WTC11 (cell line): ENCODE measurements around the gene PARVG. TPM values are rescaled to one million over a fixed set of nuclear protein-coding genes. Genes with fewer than 3 reads are reported as not detected.

ENCODE experiments used
- ATAC-seq: fragments of 200-7000 bp; cut with Tn5 transposase; 2 replicates; pipeline ENCODE4 v1.10.0; 2021; ENCODE audit warnings: mild to moderate bottlenecking, moderate library complexity
- CTCF ChIA-PET: fragments of 300-600 bp; sonication (Branson Sonifier 250); formaldehyde crosslinking; loops from one replicate; lab custom pipeline; 2021; ENCODE audit warnings: antibody characterized with exemption; lab: Charles Lee
- POLR2A ChIA-PET: fragments of 350-600 bp; sonication (Branson Sonifier 250); formaldehyde crosslinking; loops from one replicate; lab custom pipeline; 2021; ENCODE audit warnings: antibody characterized with exemption; lab: Charles Lee
- DNase-seq: peaks from one replicate; pipeline ENCODE4 v3.0.0; 2021; ENCODE audit warnings: low spot score
- H3K27ac Mint-ChIP-seq: 2 replicates; pipeline ENCODE4 v1.8.0; 2021; ENCODE audit warnings: mixed read lengths
- H3K27me3 Mint-ChIP-seq: 2 replicates; pipeline ENCODE4 v1.8.0; 2021; ENCODE audit warnings: low read depth, mild to moderate bottlenecking, moderate library complexity, mixed read lengths
- H3K36me3 Mint-ChIP-seq: 2 replicates; pipeline ENCODE4 v1.8.0; 2021; ENCODE audit warnings: mixed read lengths
- H3K4me1 Mint-ChIP-seq: 2 replicates; pipeline ENCODE4 v1.8.0; 2022; ENCODE audit warnings: mixed read lengths
- H3K4me3 Mint-ChIP-seq: 2 replicates; pipeline ENCODE4 v1.8.0; 2021; ENCODE audit warnings: mild to moderate bottlenecking, moderate library complexity, mixed read lengths
- H3K9me3 Mint-ChIP-seq: 2 replicates; pipeline ENCODE4 v1.8.0; 2021; ENCODE audit warnings: mixed read lengths
- CBFB ChIP-seq: sonication (generic); formaldehyde crosslinking; IDR thresholded peaks from 2 replicates; pipeline ENCODE4 v1.8.1; 2022; ENCODE audit warnings: mild to moderate bottlenecking, low read depth, missing genetic modification reagents
- EMX1 ChIP-seq: fragments of 250-450 bp; sonication (Bioruptor Pico); IDR thresholded peaks from 2 replicates; pipeline ENCODE4 v1.8.0; 2021; ENCODE audit warnings: mild to moderate bottlenecking
- ETV6 ChIP-seq: sonication (generic); formaldehyde crosslinking; IDR thresholded peaks from 2 replicates; pipeline ENCODE4 v1.8.1; 2022; ENCODE audit warnings: mild to moderate bottlenecking, missing genetic modification reagents
- FOXK1 ChIP-seq: sonication (generic); formaldehyde crosslinking; IDR thresholded peaks from 2 replicates; pipeline ENCODE4 v1.8.0; 2022; ENCODE audit warnings: mild to moderate bottlenecking, moderate library complexity, missing genetic modification reagents
- FOXP1 ChIP-seq: sonication (generic); formaldehyde crosslinking; IDR thresholded peaks from 2 replicates; pipeline ENCODE4 v1.8.0; 2022; ENCODE audit warnings: missing genetic modification reagents, mild to moderate bottlenecking, moderate library complexity, borderline replicate concordance
- GABPB1 ChIP-seq: sonication (generic); formaldehyde crosslinking; IDR thresholded peaks from 2 replicates; pipeline ENCODE4 v1.8.1; 2023; ENCODE audit warnings: mild to moderate bottlenecking, missing genetic modification reagents
- JAZF1 ChIP-seq: fragments of 250-450 bp; sonication (Bioruptor Pico); IDR thresholded peaks from 2 replicates; pipeline ENCODE4 v1.9.0; 2021; ENCODE audit warnings: moderate library complexity, mild to moderate bottlenecking, inconsistent platforms
- KAT7 ChIP-seq: sonication (generic); formaldehyde crosslinking; IDR thresholded peaks from 2 replicates; pipeline ENCODE4 v1.8.1; 2023; ENCODE audit warnings: missing genetic modification reagents, mild to moderate bottlenecking, borderline replicate concordance
- MYBL2 ChIP-seq: sonication (generic); formaldehyde crosslinking; IDR thresholded peaks from 2 replicates; pipeline ENCODE4 v1.8.1; 2023; ENCODE audit warnings: mild to moderate bottlenecking, moderate library complexity, missing genetic modification reagents
- NFE2L1 ChIP-seq: sonication (generic); formaldehyde crosslinking; IDR thresholded peaks from 2 replicates; pipeline ENCODE4 v1.8.1; 2023; ENCODE audit warnings: missing genetic modification reagents
- NR1H2 ChIP-seq: sonication (generic); formaldehyde crosslinking; IDR thresholded peaks from 2 replicates; pipeline ENCODE4 v1.9.0; 2021; ENCODE audit warnings: mild to moderate bottlenecking, moderate library complexity, missing genetic modification reagents
- NR3C1 ChIP-seq: sonication (generic); formaldehyde crosslinking; conservative IDR thresholded peaks from 2 replicates; pipeline ENCODE4 v1.8.1; 2023; ENCODE audit warnings: low read depth, mild to moderate bottlenecking, missing genetic modification reagents
- OVOL2 ChIP-seq: fragments of 250-450 bp; sonication (Bioruptor Pico); IDR thresholded peaks from 2 replicates; pipeline ENCODE4 v1.9.0; 2021; ENCODE audit warnings: mild to moderate bottlenecking, borderline replicate concordance
- SMAD3 ChIP-seq: sonication (generic); formaldehyde crosslinking; IDR thresholded peaks from 2 replicates; pipeline ENCODE4 v1.8.0; 2022; ENCODE audit warnings: missing genetic modification reagents, mild to moderate bottlenecking, borderline replicate concordance
- TEAD1 ChIP-seq: sonication (generic); formaldehyde crosslinking; IDR thresholded peaks from 2 replicates; pipeline ENCODE4 v1.8.0; 2022; ENCODE audit warnings: mild to moderate bottlenecking, missing genetic modification reagents
- TP53 ChIP-seq: sonication (generic); formaldehyde crosslinking; IDR thresholded peaks from 2 replicates; pipeline ENCODE4 v1.8.1; 2023; ENCODE audit warnings: mild to moderate bottlenecking, missing genetic modification reagents
- ZNF232 ChIP-seq: sonication (generic); formaldehyde crosslinking; IDR thresholded peaks from 2 replicates; pipeline ENCODE4 v1.8.0; 2022; ENCODE audit warnings: mild to moderate bottlenecking, missing genetic modification reagents
- ZNF416 ChIP-seq: fragments of 250-450 bp; sonication (Bioruptor Pico); IDR thresholded peaks from 2 replicates; pipeline ENCODE4 v1.9.0; 2021; ENCODE audit warnings: mild to moderate bottlenecking, inconsistent platforms
- ZNF423 ChIP-seq: fragments of 250-450 bp; sonication (Bioruptor Pico); IDR thresholded peaks from 2 replicates; pipeline ENCODE4 v2.1.2; 2022; ENCODE audit warnings: mild to moderate bottlenecking, moderate library complexity
- total RNA-seq: library from RNA; stranded (reverse); gene quantifications from 3 replicates; pipeline ENCODE4 v1.2.3, GENCODE V29; 2021
- TF ChIP-seq, protein P1 (sequence below): sonication (generic); formaldehyde crosslinking; IDR thresholded peaks from 2 replicates; pipeline ENCODE4 v1.8.1; 2022; ENCODE audit warnings: low read depth, missing genetic modification reagents, borderline replicate concordance
- TF ChIP-seq, protein P2 (sequence below): fragments of 200-600 bp; IDR thresholded peaks from 2 replicates; pipeline ENCODE4 v1.8.0; 2022; ENCODE audit warnings: antibody characterized with exemption
- TF ChIP-seq, protein P3 (sequence below): fragments of 250-450 bp; sonication (Bioruptor Pico); IDR thresholded peaks from 2 replicates; pipeline ENCODE4 v2.1.2; 2022; ENCODE audit warnings: mild to moderate bottlenecking, moderate library complexity
- TF ChIP-seq, protein P4 (sequence below): sonication (generic); formaldehyde crosslinking; IDR thresholded peaks from 2 replicates; pipeline ENCODE4 v1.8.1; 2023; ENCODE audit warnings: mild to moderate bottlenecking, moderate library complexity, missing genetic modification reagents
- TF ChIP-seq, protein P5 (sequence below): sonication (generic); formaldehyde crosslinking; IDR thresholded peaks from 2 replicates; pipeline ENCODE4 v1.8.0; 2023; ENCODE audit warnings: mild to moderate bottlenecking, missing genetic modification reagents

Gene PARVG
- total RNA-seq, 1 experiment from 2014 or later, result 0.94 TPM

DNA sequence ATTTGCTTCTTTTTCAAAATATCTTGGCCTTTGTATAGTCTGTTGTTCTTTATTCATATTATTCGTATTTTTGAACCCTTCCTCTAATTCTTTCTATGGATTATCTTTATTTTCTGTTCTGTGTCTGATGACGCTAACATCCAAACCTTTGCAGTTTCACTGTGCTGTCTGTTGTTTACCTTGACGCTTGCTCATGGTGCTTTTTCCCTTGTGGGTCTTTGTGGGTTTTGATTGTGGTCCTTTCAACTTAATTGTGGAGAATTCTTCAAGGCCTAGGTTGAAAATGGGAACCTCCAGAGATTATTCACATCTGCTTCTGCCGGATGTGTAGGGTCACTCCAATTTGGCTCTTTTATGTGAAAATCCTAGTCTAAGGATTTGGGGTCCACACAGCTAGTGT, 34.6 kb downstream of the PARVG start:
- ChIA-PET CTCF (interaction anchor here (1.2 kb wide), 1 partner anchor 222 kb away, joined by 4 read pairs; no protein-coding TSS in a partner anchor), POLR2A (no interaction called here)
- peaks cover under 1% of the 10 kb centered on the region for H3K9me3 Mint-ChIP-seq
- TF ChIP-seq EMX1 (CRISPR knock-in tag), result no peak
- no peak for TF ChIP-seq OVOL2 (CRISPR knock-in tag)
- TF ChIP-seq KAT7, result no peak
- no peak for TF ChIP-seq ZNF232
- TF ChIP-seq, protein P1, sequence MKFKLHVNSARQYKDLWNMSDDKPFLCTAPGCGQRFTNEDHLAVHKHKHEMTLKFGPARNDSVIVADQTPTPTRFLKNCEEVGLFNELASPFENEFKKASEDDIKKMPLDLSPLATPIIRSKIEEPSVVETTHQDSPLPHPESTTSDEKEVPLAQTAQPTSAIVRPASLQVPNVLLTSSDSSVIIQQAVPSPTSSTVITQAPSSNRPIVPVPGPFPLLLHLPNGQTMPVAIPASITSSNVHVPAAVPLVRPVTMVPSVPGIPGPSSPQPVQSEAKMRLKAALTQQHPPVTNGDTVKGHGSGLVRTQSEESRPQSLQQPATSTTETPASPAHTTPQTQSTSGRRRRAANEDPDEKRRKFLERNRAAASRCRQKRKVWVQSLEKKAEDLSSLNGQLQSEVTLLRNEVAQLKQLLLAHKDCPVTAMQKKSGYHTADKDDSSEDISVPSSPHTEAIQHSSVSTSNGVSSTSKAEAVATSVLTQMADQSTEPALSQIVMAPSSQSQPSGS (CRISPR knock-in tag), result no peak
- TF ChIP-seq MYBL2 (CRISPR knock-in tag), result no peak
- TF ChIP-seq, protein P2, sequence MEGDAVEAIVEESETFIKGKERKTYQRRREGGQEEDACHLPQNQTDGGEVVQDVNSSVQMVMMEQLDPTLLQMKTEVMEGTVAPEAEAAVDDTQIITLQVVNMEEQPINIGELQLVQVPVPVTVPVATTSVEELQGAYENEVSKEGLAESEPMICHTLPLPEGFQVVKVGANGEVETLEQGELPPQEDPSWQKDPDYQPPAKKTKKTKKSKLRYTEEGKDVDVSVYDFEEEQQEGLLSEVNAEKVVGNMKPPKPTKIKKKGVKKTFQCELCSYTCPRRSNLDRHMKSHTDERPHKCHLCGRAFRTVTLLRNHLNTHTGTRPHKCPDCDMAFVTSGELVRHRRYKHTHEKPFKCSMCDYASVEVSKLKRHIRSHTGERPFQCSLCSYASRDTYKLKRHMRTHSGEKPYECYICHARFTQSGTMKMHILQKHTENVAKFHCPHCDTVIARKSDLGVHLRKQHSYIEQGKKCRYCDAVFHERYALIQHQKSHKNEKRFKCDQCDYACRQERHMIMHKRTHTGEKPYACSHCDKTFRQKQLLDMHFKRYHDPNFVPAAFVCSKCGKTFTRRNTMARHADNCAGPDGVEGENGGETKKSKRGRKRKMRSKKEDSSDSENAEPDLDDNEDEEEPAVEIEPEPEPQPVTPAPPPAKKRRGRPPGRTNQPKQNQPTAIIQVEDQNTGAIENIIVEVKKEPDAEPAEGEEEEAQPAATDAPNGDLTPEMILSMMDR, result no peak
- TF ChIP-seq ETV6 (CRISPR knock-in tag), result no peak
- TF ChIP-seq ZNF423 (CRISPR knock-in tag), result no peak
- TF ChIP-seq GABPB1 (CRISPR knock-in tag), result no peak
- no peak for TF ChIP-seq FOXP1 (CRISPR knock-in tag)
- TF ChIP-seq NR3C1 (CRISPR knock-in tag), result no peak
- H3K4me3 Mint-ChIP-seq, result no peak overlapping the region
- 0 out of 2 replicates have a peak, but pooled peaks cover under 1% of the 10 kb centered on the region for H3K27me3 Mint-ChIP-seq
- ATAC-seq, result no peak
- no peak overlapping the region for H3K27ac Mint-ChIP-seq
- no peaks in the 10 kb centered on the region for H3K4me1 Mint-ChIP-seq
- DNase-seq, result no peak
- no peaks in the 10 kb centered on the region for H3K36me3 Mint-ChIP-seq

DNA sequence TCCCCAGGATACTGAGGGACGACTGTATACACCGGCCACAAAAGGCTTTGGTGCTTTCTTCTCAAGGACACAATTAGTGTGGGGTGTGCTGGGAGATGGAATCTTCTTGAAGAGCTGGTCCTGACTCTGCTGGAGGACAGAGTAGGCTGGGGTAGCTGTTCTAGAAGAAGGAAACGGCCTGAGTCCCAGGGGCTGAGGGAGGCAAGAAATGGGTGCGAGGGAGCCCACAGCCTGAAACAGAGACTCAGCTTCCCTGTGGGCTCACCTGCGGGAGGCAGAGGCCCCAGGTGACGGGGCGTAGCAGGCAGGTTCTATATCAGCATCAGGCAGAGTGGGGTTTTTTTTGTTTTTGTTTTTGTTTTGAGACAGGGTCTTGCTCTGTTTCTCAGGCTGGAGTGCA, 36.6 kb downstream of the PARVG start:
- ChIA-PET CTCF (no interaction called here), POLR2A (no interaction called here)
- no peak overlapping the region for H3K27ac Mint-ChIP-seq
- no peak overlapping the region for H3K4me3 Mint-ChIP-seq
- peaks cover 4% of the 10 kb centered on the region for H3K36me3 Mint-ChIP-seq
- ATAC-seq, result no peak
- H3K4me1 Mint-ChIP-seq, result no peaks in the 10 kb centered on the region
- H3K27me3 Mint-ChIP-seq, result no peaks in the 10 kb centered on the region
- DNase-seq, result no peak
- TF ChIP-seq TP53 (no peak), FOXK1 (CRISPR knock-in tag) (no peak), SMAD3 (no peak), NR1H2 (CRISPR knock-in tag) (no peak), GABPB1 (CRISPR knock-in tag) (no peak), CBFB (CRISPR knock-in tag) (no peak), TEAD1 (CRISPR knock-in tag) (no peak), ZNF416 (no peak), NFE2L1 (no peak), JAZF1 (CRISPR knock-in tag) (no peak)
- TF ChIP-seq, protein P3, sequence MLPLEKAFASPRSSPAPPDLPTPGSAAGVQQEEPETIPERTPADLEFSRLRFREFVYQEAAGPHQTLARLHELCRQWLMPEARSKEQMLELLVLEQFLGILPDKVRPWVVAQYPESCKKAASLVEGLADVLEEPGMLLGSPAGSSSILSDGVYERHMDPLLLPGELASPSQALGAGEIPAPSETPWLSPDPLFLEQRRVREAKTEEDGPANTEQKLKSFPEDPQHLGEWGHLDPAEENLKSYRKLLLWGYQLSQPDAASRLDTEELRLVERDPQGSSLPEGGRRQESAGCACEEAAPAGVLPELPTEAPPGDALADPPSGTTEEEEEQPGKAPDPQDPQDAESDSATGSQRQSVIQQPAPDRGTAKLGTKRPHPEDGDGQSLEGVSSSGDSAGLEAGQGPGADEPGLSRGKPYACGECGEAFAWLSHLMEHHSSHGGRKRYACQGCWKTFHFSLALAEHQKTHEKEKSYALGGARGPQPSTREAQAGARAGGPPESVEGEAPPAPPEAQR (CRISPR knock-in tag), result no peak
- TF ChIP-seq, protein P4, sequence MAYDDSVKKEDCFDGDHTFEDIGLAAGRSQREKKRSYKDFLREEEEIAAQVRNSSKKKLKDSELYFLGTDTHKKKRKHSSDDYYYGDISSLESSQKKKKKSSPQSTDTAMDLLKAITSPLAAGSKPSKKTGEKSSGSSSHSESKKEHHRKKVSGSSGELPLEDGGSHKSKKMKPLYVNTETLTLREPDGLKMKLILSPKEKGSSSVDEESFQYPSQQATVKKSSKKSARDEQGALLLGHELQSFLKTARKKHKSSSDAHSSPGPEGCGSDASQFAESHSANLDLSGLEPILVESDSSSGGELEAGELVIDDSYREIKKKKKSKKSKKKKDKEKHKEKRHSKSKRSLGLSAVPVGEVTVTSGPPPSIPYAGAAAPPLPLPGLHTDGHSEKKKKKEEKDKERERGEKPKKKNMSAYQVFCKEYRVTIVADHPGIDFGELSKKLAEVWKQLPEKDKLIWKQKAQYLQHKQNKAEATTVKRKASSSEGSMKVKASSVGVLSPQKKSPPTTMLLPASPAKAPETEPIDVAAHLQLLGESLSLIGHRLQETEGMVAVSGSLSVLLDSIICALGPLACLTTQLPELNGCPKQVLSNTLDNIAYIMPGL, result no peak
- TF ChIP-seq, protein P5, sequence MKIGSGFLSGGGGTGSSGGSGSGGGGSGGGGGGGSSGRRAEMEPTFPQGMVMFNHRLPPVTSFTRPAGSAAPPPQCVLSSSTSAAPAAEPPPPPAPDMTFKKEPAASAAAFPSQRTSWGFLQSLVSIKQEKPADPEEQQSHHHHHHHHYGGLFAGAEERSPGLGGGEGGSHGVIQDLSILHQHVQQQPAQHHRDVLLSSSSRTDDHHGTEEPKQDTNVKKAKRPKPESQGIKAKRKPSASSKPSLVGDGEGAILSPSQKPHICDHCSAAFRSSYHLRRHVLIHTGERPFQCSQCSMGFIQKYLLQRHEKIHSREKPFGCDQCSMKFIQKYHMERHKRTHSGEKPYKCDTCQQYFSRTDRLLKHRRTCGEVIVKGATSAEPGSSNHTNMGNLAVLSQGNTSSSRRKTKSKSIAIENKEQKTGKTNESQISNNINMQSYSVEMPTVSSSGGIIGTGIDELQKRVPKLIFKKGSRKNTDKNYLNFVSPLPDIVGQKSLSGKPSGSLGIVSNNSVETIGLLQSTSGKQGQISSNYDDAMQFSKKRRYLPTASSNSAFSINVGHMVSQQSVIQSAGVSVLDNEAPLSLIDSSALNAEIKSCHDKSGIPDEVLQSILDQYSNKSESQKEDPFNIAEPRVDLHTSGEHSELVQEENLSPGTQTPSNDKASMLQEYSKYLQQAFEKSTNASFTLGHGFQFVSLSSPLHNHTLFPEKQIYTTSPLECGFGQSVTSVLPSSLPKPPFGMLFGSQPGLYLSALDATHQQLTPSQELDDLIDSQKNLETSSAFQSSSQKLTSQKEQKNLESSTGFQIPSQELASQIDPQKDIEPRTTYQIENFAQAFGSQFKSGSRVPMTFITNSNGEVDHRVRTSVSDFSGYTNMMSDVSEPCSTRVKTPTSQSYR (CRISPR knock-in tag), result no peak
- H3K9me3 Mint-ChIP-seq, result peaks cover 9% of the 10 kb centered on the region
